ENCODE measurements around the gene RNF40.

RNF40 gene

GRCh38 chr16:30762991-30763725 is 1.0 kb downstream of the RNF40 start:
- DNase-seq (ENCODE audit: low spot score): no peak

- no peak for DNase-seq (ENCODE audit: low spot score)
Measured at GRCh38 chr16:30764086-30764485, 2.0 kb downstream of the RNF40 start.

DNA sequence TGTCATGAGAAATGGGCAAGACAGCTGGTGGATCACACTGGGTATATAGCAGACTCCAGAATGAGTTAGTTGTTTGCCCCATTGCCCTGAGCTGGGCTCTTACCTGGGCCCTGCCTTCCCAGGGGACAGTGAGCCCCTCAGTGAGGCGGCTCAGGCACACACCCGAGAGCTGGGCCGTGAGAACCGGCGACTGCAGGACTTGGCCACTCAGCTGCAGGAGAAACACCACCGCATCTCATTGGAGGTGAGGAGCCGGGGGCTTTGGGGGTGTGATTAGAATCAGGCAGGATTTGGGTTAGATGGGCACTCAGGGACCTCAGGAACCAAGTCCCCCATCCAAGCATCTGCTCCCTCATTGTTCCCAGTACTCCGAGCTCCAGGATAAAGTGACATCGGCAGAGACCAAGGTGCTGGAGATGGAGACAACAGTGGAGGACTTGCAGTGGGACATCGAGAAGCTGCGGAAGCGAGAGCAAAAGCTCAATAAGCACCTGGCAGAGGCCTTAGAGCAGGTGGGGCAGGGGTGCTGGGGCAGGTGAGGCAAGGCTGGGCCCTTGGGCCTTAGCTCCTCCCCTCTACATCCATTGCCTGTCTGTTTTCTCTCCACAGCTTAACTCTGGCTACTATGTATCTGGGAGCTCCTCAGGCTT is 2.8 kb downstream of the RNF40 start:
- no peak for DNase-seq (ENCODE audit: low spot score)

DNA sequence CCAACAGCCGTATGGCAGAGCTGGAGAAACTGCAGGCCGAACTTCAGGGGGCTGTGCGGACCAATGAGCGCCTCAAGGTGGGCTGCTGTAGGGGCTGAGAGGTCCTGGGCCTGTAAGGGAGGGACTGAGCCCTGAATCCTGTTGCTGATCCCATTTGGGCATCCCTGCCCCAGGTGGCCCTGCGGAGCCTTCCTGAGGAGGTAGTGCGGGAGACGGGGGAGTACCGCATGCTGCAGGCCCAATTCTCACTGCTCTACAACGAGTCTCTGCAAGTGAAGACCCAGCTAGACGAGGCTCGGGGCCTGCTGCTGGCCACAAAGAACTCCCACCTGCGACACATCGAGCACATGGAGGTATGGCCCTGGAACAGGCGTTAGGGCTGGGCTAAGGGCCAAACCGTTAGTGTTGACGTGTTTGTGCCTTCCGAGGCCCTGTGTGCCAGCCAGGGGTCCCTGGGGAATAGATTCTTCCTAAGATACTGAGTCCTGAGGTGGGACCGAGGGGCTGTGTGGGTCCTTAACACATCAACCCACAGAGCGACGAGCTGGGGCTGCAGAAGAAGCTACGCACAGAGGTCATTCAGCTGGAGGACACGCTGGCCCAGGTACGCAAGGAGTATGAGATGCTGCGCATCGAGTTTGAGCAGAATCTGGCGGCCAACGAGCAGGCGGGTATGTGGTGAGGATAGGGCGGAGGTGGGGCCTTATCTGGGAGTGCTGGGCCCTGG is 4.2 kb downstream of the RNF40 start:
- DNase-seq (ENCODE audit: low spot score): no peak

- DNase-seq (ENCODE audit: low spot score): no peak
Measured at GRCh38 chr16:30766933-30767284, 4.8 kb downstream of the RNF40 start.

DNA sequence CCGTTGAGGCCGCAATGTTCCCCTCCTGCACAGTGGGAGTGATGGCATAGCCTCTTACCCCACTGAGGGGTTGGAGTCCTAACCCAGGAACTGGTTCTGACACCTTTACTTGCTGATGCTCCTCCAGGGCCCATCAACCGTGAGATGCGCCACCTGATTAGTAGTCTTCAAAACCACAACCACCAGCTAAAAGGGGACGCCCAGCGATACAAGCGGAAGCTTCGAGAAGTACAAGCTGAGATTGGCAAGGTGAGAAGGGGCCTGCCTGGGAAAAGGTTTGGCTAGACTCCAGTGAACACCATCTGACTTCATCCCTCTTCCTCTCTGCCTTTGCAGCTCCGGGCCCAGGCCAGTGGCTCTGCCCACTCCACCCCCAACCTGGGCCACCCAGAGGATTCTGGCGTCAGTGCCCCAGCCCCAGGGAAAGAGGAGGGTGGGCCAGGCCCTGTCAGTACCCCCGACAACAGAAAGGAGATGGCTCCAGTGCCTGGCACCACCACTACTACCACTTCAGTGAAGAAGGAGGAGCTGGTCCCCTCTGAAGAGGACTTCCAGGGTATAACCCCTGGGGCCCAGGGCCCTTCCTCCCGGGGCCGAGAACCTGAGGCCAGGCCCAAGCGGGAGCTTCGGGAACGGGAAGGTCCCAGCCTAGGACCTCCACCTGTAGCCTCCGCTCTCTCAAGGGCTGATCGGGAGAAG is 5.8 kb downstream of the RNF40 start:
- DNase-seq (ENCODE audit: low spot score): no peak

GRCh38 chr16:30768583-30769181 is 6.6 kb downstream of the RNF40 start:
- no peak for DNase-seq (ENCODE audit: low spot score)

GRCh38 chr16:30769379-30770089 is 7.4 kb downstream of the RNF40 start:
- DNase-seq (ENCODE audit: low spot score): no peak

DNA sequence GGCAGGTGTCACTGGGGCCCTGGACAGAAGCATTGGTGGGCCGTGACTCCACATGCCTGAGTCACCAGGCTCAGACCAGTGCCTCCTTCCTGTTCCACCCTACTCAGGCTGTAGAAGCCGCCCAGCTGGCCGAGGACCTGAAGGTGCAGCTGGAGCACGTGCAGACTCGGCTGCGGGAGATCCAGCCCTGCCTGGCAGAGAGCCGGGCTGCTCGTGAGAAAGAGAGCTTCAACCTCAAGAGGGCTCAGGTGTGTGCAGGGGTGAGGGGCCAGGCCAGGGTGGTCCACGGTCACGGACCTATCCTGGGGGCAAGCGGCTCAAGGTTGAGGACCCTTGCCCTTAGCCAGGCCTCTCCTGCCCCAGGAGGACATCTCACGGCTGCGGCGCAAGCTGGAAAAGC is 9.6 kb downstream of the RNF40 start:
- DNase-seq (ENCODE audit: low spot score): no peak

DNA sequence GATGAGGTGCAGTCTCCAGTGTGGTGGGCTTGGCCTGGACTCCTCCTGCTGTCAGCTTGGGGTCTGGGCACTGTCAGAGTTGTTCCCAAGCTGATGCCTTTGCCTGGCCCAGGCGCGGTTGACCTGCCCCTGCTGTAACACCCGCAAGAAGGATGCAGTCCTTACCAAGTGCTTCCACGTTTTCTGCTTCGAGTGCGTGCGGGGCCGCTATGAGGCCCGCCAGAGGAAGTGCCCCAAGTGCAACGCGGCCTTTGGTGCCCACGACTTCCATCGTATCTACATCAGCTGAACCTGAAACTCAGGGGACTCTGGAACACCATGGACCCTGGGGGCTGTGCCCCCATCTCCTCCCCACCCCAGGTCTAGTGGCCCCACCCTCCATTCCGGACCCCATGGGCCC is 11.7 kb downstream of the RNF40 start:
- no peak for DNase-seq (ENCODE audit: low spot score)

GRCh38 chr16:30774367-30775130 is 12.4 kb downstream of the RNF40 start:
- DNase-seq (ENCODE audit: low spot score): no peak

DNA sequence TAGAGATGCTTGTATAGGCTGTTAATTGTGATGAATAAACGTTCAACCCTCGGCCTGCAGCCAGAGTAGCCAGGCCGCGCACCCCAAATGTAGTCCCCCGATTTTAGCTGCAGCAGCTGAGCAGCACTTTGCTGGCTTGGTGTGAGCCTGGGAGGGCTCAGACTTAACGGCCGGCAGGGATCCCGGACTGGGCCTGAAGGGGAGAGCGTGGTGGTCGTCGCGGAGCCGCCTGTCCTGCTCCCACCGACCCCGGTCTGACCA is 12.9 kb downstream of the RNF40 start:
- DNase-seq (ENCODE audit: low spot score): no peak

DNA sequence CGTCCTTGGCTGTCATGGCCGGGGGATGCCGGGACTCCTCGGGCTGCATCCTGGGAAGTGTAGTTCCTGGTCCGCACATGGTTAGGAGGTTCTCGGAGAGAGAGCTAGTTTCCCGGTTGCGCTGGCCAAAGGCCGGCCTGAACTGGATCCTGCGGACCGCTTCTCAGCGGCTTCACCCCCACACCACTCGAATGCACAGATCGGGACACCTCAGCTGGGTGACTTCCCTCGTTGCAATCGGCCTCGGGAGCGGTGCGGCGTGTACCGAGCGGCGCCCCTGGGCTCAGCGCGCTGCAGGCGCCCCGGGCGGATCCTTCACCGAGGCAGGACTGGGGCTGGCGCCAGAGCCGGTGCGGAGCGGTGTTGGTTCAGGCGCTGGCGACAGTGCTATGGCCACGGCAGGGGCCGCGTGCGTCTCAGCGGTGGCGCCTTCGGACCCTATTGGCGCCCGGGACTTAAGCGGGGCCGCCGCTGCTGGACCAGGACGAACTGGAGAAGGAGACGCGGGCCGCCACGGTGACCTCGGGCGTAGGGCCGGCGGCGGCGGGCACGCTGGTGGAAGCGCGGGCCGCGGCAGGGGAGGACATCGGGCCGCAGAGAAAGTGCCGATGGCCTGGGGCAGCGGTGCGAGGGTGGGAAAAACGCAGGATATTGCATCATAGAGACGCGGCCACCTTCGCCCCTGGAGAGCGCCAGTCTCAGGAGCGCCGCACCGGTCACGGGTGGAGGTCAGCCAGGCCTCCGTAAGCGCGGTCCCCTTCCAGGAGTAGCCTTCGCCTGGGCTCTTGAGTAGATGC is 13.5 kb downstream of the RNF40 start:
- peak; percentile 46 for DNase-seq (ENCODE audit: low spot score)

DNA sequence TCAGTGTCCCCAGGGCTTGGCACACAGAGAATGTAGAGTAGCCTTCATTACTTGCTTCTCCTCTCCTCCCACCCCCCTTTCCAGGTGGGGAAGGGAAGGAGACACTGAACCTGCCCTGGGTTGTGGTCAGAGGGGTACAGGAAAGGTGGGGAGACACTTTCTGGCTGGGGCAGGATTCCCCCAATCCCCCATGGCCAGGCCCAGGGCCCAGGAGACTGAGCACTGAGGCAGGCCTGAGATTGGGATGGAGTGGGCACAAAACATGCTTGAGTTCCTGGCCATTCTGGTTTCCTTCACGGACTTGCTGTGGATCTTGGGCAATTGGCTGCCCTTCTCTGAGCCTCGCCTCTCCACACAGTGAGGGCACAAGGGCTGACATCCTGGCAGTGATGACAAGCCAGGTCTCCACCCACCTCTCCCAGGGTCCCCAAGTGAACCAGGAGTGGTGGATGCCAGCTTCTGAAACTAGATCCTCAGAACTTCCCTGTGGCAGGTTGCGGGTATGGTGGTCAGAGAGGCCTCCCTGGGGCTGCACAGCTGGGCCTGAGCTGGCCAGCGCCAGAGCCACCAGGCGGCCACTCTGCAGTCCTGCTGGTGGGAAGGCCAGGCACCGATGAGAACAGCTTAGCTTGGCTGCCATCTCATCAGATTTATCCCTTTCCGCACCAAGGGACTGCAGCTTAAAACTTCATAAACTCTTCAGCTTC is 15.6 kb downstream of the RNF40 start:
- no peak for DNase-seq (ENCODE audit: low spot score)

DNA sequence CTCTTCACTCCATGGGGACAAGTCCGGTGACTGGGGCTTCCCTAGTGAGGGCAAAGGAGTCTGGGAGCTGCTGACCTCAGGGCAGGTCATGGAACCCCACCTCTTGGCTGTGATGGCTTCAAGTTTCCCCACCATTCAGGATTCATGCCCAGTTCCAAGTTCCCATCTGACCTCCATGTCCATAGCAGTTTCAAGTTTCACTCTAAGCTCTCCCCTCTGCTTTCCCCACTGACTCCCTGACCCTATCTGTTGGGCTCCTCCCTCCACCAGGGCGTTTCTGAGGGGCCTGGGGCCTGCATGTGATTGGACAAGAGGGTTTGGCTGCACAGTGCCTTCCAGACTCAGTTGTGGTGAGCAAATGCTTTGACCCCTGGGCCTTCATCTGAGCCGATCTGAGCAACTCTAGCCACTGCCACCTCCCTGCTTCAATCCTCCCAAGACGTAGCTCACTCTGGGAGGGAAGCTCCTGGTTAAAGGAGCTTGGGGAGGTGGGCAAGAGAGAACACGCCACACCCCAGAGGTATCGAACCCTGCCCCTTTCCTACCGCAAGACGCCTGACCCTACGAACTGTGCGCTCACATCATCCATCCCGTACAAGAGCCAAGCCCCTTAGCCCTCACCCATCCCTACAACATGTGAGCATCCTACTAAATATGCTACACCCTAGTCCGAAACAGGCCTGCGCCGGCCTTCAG is 16.6 kb downstream of the RNF40 start:
- DNase-seq (ENCODE audit: low spot score): no peak

DNA sequence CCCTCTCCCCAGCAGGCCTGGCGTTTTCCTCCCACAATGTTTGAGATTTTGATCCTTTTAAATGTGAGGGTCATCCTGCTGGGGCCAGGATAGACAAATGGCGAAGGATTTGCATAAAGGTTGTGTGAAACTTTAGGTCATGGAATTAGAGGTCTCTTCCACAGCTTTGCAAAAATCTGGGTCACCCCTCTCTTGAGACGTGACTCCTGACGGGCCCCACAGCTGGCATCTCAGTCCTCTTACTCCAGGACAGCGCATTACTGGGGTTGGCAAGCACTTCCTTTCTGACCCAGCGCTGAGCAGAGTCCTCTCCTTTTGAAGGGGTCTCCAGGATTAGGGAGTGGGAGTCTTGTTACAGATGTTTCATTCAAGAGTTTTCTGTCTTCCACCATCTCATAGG is 17.5 kb downstream of the RNF40 start:
- no peak for DNase-seq (ENCODE audit: low spot score)

DNA sequence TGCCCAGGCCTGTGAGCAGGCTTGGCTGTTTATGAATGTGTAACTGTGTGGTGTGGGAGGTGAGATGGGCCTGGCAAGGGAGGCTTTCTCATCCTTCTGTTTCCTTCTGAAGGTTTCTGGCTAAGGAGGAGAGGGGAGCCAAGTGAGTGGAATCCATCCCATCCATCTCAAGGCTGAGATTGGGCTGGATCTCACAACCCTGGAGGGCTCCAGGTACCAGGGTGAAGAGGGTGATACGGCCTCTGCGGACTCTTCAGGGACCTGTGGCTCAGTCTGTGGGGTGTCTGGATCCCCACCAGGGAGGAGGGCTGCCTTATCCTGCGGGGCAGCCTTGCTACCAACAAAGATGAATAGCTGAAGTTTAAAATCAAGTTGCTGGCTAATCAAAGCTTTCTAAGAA is 17.9 kb downstream of the RNF40 start:
- no peak for DNase-seq (ENCODE audit: low spot score)

GRCh38 chr16:30780549-30780948 is 18.4 kb downstream of the RNF40 start:
- no peak for DNase-seq (ENCODE audit: low spot score)
